Measurements from ENCODE around the gene NOC3L. TPM values are rescaled to one million over a fixed set of nuclear protein-coding genes. Genes with fewer than 3 reads are reported as not detected.
A peak's percentile ranks its signal among the peaks of the same experiment; 100 is the strongest.

NOC3L gene
- total and polyA plus RNA-seq, 2 of the 4 experiments (the other 2 are of a cell fraction): 11.9 to 26.5 TPM

DNA sequence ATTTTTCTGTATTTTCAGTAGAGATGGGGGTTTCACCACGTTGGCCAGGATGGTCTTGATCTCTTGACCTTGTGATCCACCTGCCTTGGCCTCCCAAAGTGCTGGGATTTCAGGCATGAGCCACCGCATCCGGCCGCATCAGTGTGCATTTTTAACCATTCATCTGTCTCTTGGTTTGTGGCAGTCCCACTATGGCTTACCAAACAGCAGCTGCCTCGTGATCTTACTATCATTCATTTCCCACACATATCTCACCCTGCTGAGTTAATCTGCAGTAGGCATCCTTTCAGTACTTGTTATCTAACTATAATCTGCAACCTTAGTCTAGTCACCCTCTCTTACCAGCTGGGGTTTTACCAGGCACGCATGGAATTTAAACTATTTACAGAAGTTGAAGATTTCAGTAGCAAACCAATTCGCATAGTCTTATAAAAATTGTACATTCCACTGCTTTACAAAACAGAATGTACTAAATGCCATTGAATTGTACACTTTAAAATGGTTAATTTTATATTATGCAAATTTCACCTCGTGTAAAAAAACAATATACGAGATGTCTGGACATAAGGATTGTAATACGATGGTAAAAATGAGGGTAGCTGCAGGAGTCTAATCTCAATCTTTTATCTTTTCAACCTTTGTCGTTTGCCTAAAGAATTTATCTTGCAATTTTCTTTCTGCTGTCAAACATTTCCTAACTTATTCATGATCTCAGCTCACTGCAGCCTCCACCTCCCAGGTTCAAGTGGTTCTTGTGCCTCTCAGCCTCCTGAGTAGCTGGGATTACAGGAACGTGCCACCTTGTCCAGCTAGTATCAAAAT is 35.0 kb upstream of the NOC3L start:
- Histone ChIP-seq H3K18ac (ENCODE audit: low read depth, low read length) (no peak overlapping the region), H3K4ac (ENCODE audit: low read depth, low read length) (no peak overlapping the region), H3K9me1 (ENCODE audit: insufficient read depth, low read length) (no peaks in the 10 kb centered on the region; the same call in 1 of the 2 replicates), H4K8ac (ENCODE audit: low read depth in 2 of 2, low read length in 2 of 2) (no peak overlapping the region), H3K79me1 (ENCODE audit: low read depth in 1 of 2, low read length in 2 of 2) (no peaks in the 10 kb centered on the region), H2BK15ac (ENCODE audit: low read depth, low read length) (no peak overlapping the region), H3K9me3 (ENCODE audit: control insufficient read depth, insufficient read depth, low read length) (no peaks in the 10 kb centered on the region), H4K20me1 (ENCODE audit: insufficient read depth, low read length) (no peaks in the 10 kb centered on the region), H3K4me3 (ENCODE audit: insufficient read depth, low read depth, low read length) (no peak overlapping the region), H3K27ac (ENCODE audit: insufficient read depth, low read length) (no peak overlapping the region), H3K9ac (ENCODE audit: low read depth, low read length) (no peak overlapping the region), H4K5ac (ENCODE audit: low read depth, low read length) (0 out of 2 replicates have a peak overlapping the region, but pooled peaks have one; percentile 2), H2BK5ac (ENCODE audit: low read depth, low read length, poor library complexity, severe bottlenecking) (no peak overlapping the region), H3K36me3 (ENCODE audit: control insufficient read depth, insufficient read depth, low read length) (no peaks in the 10 kb centered on the region), H3K27me3 (ENCODE audit: control insufficient read depth, insufficient read depth, low read length) (no peaks in the 10 kb centered on the region; the same call in 1 of the 2 replicates), H2AK5ac (ENCODE audit: low read depth, low read length) (no peak overlapping the region), H4K91ac (ENCODE audit: insufficient read depth, low read depth, low read length) (no peak overlapping the region), H2BK120ac (ENCODE audit: low read depth, low read length) (no peak overlapping the region), H3K4me2 (ENCODE audit: low read depth, low read length) (peak overlapping the region; percentile 2; the same call in 1 of the 2 replicates), H2BK20ac (ENCODE audit: low read depth, low read length) (no peak overlapping the region), H2AK9ac (replicated peaks; ENCODE audit: low read depth, low read length, poor library complexity) (no peak overlapping the region), H2AFZ (replicated peaks; ENCODE audit: low read length, poor library complexity) (no peak overlapping the region), H3K14ac (replicated peaks; ENCODE audit: low read depth, low read length) (no peak overlapping the region), H3K4me1 (ENCODE audit: control insufficient read depth, insufficient read depth, low read length) (no peaks in the 10 kb centered on the region), H3K56ac (ENCODE audit: extremely low read depth, insufficient read depth, low read length) (no peak overlapping the region), H3K23ac (ENCODE audit: low read depth, low read length) (no peak overlapping the region)
- no TSS peak for BruUV-seq (replicated peaks)
- 65% methylated on average over 4 of the region's 12 CpGs; no CpG with 5 or more reads in 1 of the 2 experiments for WGBS, 2 experiments (ENCODE audit: extremely low coverage in 2 of 2, insufficient read length in 1 of 2)
- ChIA-PET POLR2A (ENCODE audit: unreplicated experiment) (no interaction called here), CTCF (interaction anchor here (0.6 to 1.8 kb wide), 2 partner anchors 16 to 46 kb away, joined by 3 to 4 read pairs; no protein-coding TSS in a partner anchor)
- peak; percentile 35 for DNase-seq
- dilution Hi-C loops (cut with HindIII; ENCODE audit: low sequenced_read_pairs, unreplicated experiment) (no loop called here), in situ Hi-C loops (cut with MboI; ENCODE audit: low sequenced_read_pairs) (no loop called here), intact Hi-C loops (cut with micrococcal nuclease) (loop anchor here (1.0 kb wide), 1 partner anchor 32 kb away; no protein-coding TSS in a partner anchor)
- TF ChIP-seq MXI1 (IDR thresholded peaks at IDR 0.05; ENCODE audit: borderline replicate concordance, low read depth, low read length): no peak
- no peak for TF ChIP-seq POLR2A (IDR thresholded peaks at IDR 0.05; ENCODE audit: low read depth, low read length)
- TF ChIP-seq MAZ (IDR thresholded peaks at IDR 0.05; ENCODE audit: borderline replicate concordance, low read depth, low read length): no peak
- TF ChIP-seq SMC3 (IDR thresholded peaks at IDR 0.05; ENCODE audit: low read depth, low read length): no peak
- no peak for TF ChIP-seq CHD1 (IDR thresholded peaks at IDR 0.05; ENCODE audit: low read depth, low read length)
- TF ChIP-seq USF2 (IDR thresholded peaks at IDR 0.05; ENCODE audit: low read depth, low read length): no peak
- TF ChIP-seq CEBPB (IDR thresholded peaks at IDR 0.05; ENCODE audit: low read depth, low read length): no peak
- TF ChIP-seq BHLHE40 (IDR thresholded peaks at IDR 0.05; ENCODE audit: low read depth, low read length): no peak
- peak; percentile 9; the same call in 1 of the 2 replicates for ATAC-seq (ENCODE audit: low read depth)
